ENCODE data around the gene KIF16B.

The KIF16B gene

GRCh38 chr20:16541878-16542277 lies 31.4 kb downstream of the KIF16B start:
- ChIA-PET CTCF (interaction anchor here (0.6 kb wide), 1 partner anchor 26 kb away, joined by 3 read pairs; no protein-coding TSS in a partner anchor), POLR2A (no interaction called here)
- Histone ChIP-seq H3K9me3 (ENCODE audit: control insufficient read depth, insufficient read depth, low read depth, low read length) (no peaks in the 10 kb centered on the region), H3K4me3 (ENCODE audit: low read depth, low read length) (no peak overlapping the region), H3K27ac (ENCODE audit: extremely low read depth, low read depth, low read length) (no peak overlapping the region), H3K36me3 (ENCODE audit: control insufficient read depth in 2 of 2, insufficient read depth in 1 of 2, low read length in 2 of 2) (no peaks in the 10 kb centered on the region), H3K4me1 (ENCODE audit: control insufficient read depth, insufficient read depth, low read length) (0 out of 2 replicates have a peak, but pooled peaks cover 2% of the 10 kb centered on the region)
- no peak for TF ChIP-seq SALL2 (tag by site-specific recombination; IDR thresholded peaks at IDR 0.05; ENCODE audit: borderline replicate concordance)
- no peak for TF ChIP-seq KLF7 (tag by site-specific recombination; IDR thresholded peaks at IDR 0.05; ENCODE audit: borderline replicate concordance)
- no peak for TF ChIP-seq ZNF549 (tag by site-specific recombination; IDR thresholded peaks at IDR 0.05)
- TF ChIP-seq ZNF362 (tag by site-specific recombination; IDR thresholded peaks at IDR 0.05), result no peak
- TF ChIP-seq ZNF600 (tag by site-specific recombination; IDR thresholded peaks at IDR 0.05), result no peak
- TF ChIP-seq ZSCAN4 (tag by site-specific recombination; IDR thresholded peaks at IDR 0.05), result no peak
- no peak for TF ChIP-seq ZNF747 (tag by site-specific recombination; IDR thresholded peaks at IDR 0.05)
- TF ChIP-seq ZNF155 (tag by site-specific recombination; IDR thresholded peaks at IDR 0.05), result no peak
- no peak for TF ChIP-seq ZNF843 (tag by site-specific recombination; IDR thresholded peaks at IDR 0.05)
- no peak for TF ChIP-seq ZNF292 (tag by site-specific recombination; IDR thresholded peaks at IDR 0.05; ENCODE audit: borderline replicate concordance, low read depth)
- TF ChIP-seq ZNF837 (tag by site-specific recombination; IDR thresholded peaks at IDR 0.05), result no peak
- no peak for TF ChIP-seq ZNF544 (tag by site-specific recombination; IDR thresholded peaks at IDR 0.05)
- TF ChIP-seq PRDM6 (tag by site-specific recombination; IDR thresholded peaks at IDR 0.05), result no peak
- no peak for TF ChIP-seq ZNF629 (tag by site-specific recombination; IDR thresholded peaks at IDR 0.05)
- no peak for TF ChIP-seq ZNF114 (tag by site-specific recombination; IDR thresholded peaks at IDR 0.05)
- no peak for TF ChIP-seq ZNF394 (tag by site-specific recombination; IDR thresholded peaks at IDR 0.05; ENCODE audit: borderline replicate concordance)
- TF ChIP-seq PATZ1 (tag by site-specific recombination; IDR thresholded peaks at IDR 0.05), result no peak
- TF ChIP-seq ZNF785 (tag by site-specific recombination; IDR thresholded peaks at IDR 0.05), result no peak

- Histone ChIP-seq H3K4me1 (ENCODE audit: control insufficient read depth, insufficient read depth, low read length) (0 out of 2 replicates have a peak, but pooled peaks cover 2% of the 10 kb centered on the region), H3K36me3 (ENCODE audit: control insufficient read depth in 2 of 2, insufficient read depth in 1 of 2, low read length in 2 of 2) (no peaks in the 10 kb centered on the region), H3K4me3 (ENCODE audit: low read depth, low read length) (no peak overlapping the region), H3K9me3 (ENCODE audit: control insufficient read depth, insufficient read depth, low read depth, low read length) (no peaks in the 10 kb centered on the region), H3K27ac (ENCODE audit: extremely low read depth, low read depth, low read length) (no peak overlapping the region)
- ChIA-PET CTCF (no interaction called here), POLR2A (no interaction called here)
- TF ChIP-seq ZNF266 (tag by site-specific recombination; IDR thresholded peaks at IDR 0.05; ENCODE audit: low read depth) (no peak), ZNF514 (tag by site-specific recombination; IDR thresholded peaks at IDR 0.05) (no peak), ZNF114 (tag by site-specific recombination; IDR thresholded peaks at IDR 0.05) (no peak), ZNF155 (tag by site-specific recombination; IDR thresholded peaks at IDR 0.05) (no peak)
Measured at GRCh38 chr20:16541226-16541625, 32.0 kb downstream of the KIF16B start.

All from HEK293 (cell line).